ENCODE measurements around the gene SUN1.
A peak's percentile ranks its signal among the peaks of the same experiment; 100 is the strongest.

Gene SUN1

GRCh38 chr7:897771-898376, 65.6 kb downstream of the SUN1 start:
- peaks cover 42% of the 10 kb centered on the region for H3K36me3 ChIP-seq
- H3K4me3 ChIP-seq (ENCODE audit: low read depth, low read length) = no peak overlapping the region
- peaks cover 17% of the 10 kb centered on the region for H3K4me1 ChIP-seq
- no peaks in the 10 kb centered on the region for H3K27me3 ChIP-seq
- H3K9me3 ChIP-seq = no peaks in the 10 kb centered on the region; the same call in 1 of the 2 replicates
- peak; percentile 79 for DNase-seq
- no peak for TF ChIP-seq CTCF (IDR thresholded peaks at IDR 0.05; ENCODE audit: low read depth, low read length)

DNA sequence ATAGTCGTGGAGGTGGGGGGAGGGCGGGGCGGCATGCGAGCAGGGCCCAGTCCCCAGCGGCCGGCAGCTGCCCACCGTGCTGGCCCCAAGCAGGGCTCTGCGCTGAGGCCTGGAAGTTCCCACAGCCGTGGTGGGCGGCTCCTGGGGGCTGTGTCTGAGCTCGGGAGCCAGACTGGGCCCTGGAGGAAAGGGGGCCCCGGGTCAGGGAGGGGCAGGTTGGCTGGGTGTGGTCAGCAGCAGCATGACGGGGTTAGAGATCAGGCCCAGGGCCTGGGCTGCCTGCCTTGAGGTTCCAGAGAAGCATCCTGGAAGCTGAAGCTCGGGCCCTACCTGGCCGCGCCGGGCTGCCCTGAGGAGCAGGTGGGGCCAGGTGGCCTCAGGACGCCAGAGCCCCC, 66.2 kb downstream of the SUN1 start:
- no peaks in the 10 kb centered on the region; the same call in 1 of the 2 replicates for H3K9me3 ChIP-seq
- peaks cover 17% of the 10 kb centered on the region for H3K4me1 ChIP-seq
- H3K27me3 ChIP-seq = no peaks in the 10 kb centered on the region
- DNase-seq = no peak
- no peak overlapping the region for H3K4me3 ChIP-seq (ENCODE audit: low read depth, low read length)
- TF ChIP-seq CTCF (IDR thresholded peaks at IDR 0.05; ENCODE audit: low read depth, low read length) = no peak
- peaks cover 42% of the 10 kb centered on the region for H3K36me3 ChIP-seq

DNA sequence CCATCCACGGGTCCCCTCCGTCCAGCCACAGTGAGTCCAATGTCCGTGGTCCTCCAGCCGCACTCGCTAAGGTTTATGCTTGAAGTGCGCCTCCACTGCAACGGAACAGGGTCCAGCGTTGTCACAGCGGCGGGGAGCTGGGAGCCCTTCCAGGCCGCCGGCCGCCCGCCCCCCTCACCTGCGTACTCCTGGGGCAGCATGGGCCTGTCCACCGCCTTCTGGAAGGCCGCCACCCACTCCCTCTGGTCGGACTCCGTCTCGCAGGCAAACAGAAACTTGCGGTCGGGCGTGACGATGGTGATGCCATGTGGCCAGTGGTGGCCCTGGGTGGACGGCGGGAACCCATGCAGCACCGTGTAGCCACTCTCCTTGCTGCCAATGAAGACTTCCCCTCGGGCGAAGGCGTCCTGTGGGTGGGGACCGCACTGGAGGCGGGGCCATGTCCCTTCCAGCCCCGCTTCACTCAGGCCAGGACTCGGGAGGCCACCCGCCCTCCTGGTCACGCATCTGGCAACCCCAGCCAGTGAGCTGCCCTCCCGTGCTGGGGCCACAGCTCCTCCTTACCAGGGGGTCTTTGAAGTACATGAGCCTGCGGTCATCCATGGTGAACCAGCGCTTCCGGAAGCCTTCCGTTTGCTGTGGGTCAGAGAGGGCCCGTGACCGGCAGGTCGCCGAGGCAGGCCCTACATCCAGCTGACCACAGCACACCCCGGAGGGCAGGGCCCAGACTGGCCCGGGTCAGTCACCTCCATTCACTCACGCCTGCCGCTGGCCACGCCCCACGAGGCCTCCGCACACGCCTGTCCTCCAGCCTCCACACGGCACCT, 66.8 kb downstream of the SUN1 start:
- Histone ChIP-seq H3K4me3 (ENCODE audit: low read depth, low read length) (no peak overlapping the region), H3K9me3 (no peaks in the 10 kb centered on the region; the same call in 1 of the 2 replicates), H3K36me3 (peaks cover 37% of the 10 kb centered on the region), H3K27me3 (no peaks in the 10 kb centered on the region), H3K4me1 (peaks cover 17% of the 10 kb centered on the region)
- no peak for DNase-seq
- TF ChIP-seq CTCF (IDR thresholded peaks at IDR 0.05; ENCODE audit: low read depth, low read length) = no peak

- Histone ChIP-seq H3K4me3 (ENCODE audit: low read depth, low read length) (no peak overlapping the region), H3K9me3 (no peaks in the 10 kb centered on the region; the same call in 1 of the 2 replicates), H3K27me3 (peaks cover 6% of the 10 kb centered on the region), H3K36me3 (peaks cover 31% of the 10 kb centered on the region), H3K4me1 (peaks cover 17% of the 10 kb centered on the region)
- DNase-seq = no peak
- TF ChIP-seq CTCF (IDR thresholded peaks at IDR 0.05; ENCODE audit: low read depth, low read length) = no peak
These were observed 67.5 kb downstream of the SUN1 start for GRCh38 chr7:899806-900205.

GRCh38 chr7:900331-901040, 68.2 kb downstream of the SUN1 start:
- Histone ChIP-seq H3K36me3 (peaks cover 24% of the 10 kb centered on the region), H3K4me3 (ENCODE audit: low read depth, low read length) (no peak overlapping the region), H3K27me3 (peaks cover 8% of the 10 kb centered on the region), H3K4me1 (peaks cover 17% of the 10 kb centered on the region), H3K9me3 (no peaks in the 10 kb centered on the region; the same call in 1 of the 2 replicates)
- no peak for DNase-seq
- TF ChIP-seq CTCF (IDR thresholded peaks at IDR 0.05; ENCODE audit: low read depth, low read length) = no peak
